Activated T-helper 17 cell treated with anti-CD3 and anti-CD28 coated beads, Interleukin-2, amount 50 U/mL, for 72 hours (primary cell): ENCODE results near the gene DIP2B. TPM values are rescaled to one million over a fixed set of nuclear protein-coding genes. Genes with fewer than 3 reads are reported as not detected.

Experiments used
- ATAC-seq: fragments of 150-1000 bp; cut with Tn5 transposase; replicated peaks from 2 replicates; pipeline ENCODE4 v1.10.0; 2021; ENCODE audit warnings: mild to moderate bottlenecking, moderate library complexity
- H3K27ac Mint-ChIP-seq: one replicate; pipeline ENCODE4 v1.8.0; 2022; ENCODE audit warnings: mixed read lengths
- H3K27me3 Mint-ChIP-seq: one replicate; pipeline ENCODE4 v1.8.0; 2022; ENCODE audit warnings: mixed read lengths
- H3K36me3 Mint-ChIP-seq: one replicate; pipeline ENCODE4 v1.8.0; 2022; ENCODE audit warnings: low read depth, mild to moderate bottlenecking, mixed read lengths
- H3K4me1 Mint-ChIP-seq: one replicate; pipeline ENCODE4 v1.8.0; 2022; ENCODE audit warnings: mixed read lengths
- H3K4me3 Mint-ChIP-seq: one replicate; pipeline ENCODE4 v1.8.0; 2022; ENCODE audit warnings: mild to moderate bottlenecking, mixed read lengths
- H3K9me3 Mint-ChIP-seq: one replicate; pipeline ENCODE4 v1.8.0; 2022; ENCODE audit warnings: mixed read lengths
- total RNA-seq, 2 donors: library from RNA; stranded (reverse); gene quantifications; one replicate each; pipeline ENCODE4 v1.2.3, GENCODE V29; 2022

Gene DIP2B
- total RNA-seq, 2 donors from 2014 or later: 18.6 to 20.1 TPM

DNA sequence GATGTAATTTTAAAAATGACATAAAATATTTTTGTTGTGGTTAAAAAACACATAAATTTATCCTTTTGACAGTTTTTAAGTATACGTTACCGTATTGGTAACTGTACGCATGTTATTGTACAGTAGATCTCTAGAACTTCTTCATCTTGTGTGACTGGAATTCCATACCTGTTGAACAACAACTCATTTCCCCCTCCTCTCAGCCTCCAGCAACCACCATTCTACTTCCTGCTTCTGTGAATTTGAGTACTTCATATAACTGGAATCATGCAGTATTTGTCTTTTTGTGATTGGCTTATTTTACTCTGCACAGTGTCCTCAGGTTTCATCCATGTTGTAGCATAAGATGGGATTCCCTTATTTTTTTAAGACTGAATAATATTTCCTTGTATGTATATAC, 145.5 kb downstream of the DIP2B start:
- Mint-ChIP-seq H3K27ac (no peak overlapping the region), H3K36me3 (no peaks in the 10 kb centered on the region), H3K4me3 (no peak overlapping the region), H3K4me1 (no peaks in the 10 kb centered on the region), H3K27me3 (no peaks in the 10 kb centered on the region), H3K9me3 (no peaks in the 10 kb centered on the region)
- ATAC-seq: no peak

DNA sequence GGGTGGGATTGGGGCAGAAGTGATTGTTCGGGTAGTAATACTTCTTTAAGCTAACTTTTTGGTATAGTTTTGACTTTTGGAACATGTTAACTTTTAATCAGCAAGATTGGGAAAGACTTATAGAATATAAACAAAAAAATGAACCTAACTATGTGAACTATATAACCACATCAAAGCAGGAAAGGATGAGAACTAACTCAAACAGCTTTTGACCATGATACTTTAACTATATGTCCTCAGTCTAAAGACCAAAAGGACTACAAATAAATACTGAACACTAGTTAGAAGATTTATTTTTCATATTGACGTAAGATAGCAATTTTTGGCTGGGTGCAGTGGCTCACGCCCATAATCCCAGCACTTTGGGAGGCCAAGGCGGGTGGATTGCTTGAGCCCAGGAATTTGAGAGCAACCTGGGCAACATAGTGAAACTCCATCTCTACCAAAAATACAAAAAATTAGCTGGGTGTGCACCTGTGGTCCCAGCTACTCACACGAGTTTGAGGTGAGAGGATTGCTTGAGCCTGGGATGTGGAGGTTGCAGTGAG, 150.7 kb downstream of the DIP2B start:
- no peak for ATAC-seq
- Mint-ChIP-seq H3K27ac (no peak overlapping the region), H3K9me3 (no peaks in the 10 kb centered on the region), H3K4me3 (no peak overlapping the region), H3K36me3 (peaks cover 24% of the 10 kb centered on the region), H3K4me1 (no peaks in the 10 kb centered on the region), H3K27me3 (no peaks in the 10 kb centered on the region)

DNA sequence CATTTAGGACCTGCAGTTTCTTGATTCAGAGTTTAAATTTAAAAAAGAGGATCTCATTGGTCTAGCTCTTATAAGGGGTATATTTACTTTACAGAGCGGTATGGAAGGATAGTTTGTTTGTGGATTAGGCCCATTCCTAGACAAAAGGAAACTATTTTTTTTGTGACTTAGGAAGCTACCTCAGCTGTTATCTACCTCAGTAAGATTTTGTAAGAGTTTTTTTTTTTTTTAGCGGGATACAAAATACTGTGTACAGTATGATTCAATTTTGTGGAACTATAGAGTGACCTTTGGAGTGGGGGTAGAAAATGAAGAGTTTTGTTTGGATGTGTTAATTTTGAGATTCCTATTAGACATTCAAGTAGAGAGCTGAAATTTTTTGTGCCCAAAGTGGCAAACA, 154.5 kb downstream of the DIP2B start:
- H3K27me3 Mint-ChIP-seq: no peaks in the 10 kb centered on the region
- peaks cover 35% of the 10 kb centered on the region for H3K36me3 Mint-ChIP-seq
- H3K4me1 Mint-ChIP-seq: no peaks in the 10 kb centered on the region
- H3K9me3 Mint-ChIP-seq: no peaks in the 10 kb centered on the region
- H3K4me3 Mint-ChIP-seq: no peak overlapping the region
- H3K27ac Mint-ChIP-seq: no peak overlapping the region
- no peak for ATAC-seq

DNA sequence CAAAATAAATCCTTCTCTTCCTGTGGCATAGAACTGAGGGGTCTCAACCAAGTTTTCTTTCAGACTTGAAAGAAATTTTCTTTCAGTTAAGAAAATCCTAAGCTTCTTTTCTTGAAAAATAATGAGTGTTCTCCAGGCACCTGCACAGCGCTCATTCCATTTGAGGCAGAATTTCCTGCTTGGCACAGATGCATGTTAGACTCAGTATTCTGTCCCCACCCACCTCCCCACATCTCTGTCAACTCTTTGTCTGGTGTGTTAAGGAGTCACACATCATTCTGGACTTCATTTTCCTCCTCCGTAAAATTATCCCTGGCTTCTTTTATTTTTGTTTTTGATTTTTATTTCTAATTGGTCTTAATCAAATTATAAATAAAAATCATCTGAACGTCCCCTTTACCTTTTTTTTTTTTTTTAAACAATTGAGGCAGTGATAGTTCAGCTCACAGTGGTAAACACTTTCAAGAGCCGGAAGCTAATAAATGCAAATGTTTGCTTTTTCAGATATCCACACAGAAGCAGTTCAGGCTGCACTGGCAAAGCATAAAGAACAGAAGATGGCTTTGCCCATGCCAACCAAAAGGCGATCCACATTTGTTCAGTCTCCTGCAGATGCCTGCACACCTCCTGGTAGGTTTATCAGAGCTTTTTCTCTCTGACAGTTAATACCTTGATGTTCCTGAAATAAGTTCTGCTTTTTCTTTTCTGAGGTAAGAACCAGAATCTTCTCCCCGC, 155.1 kb downstream of the DIP2B start:
- Mint-ChIP-seq H3K36me3 (peaks cover 35% of the 10 kb centered on the region), H3K27me3 (no peaks in the 10 kb centered on the region), H3K4me3 (no peak overlapping the region), H3K27ac (no peak overlapping the region), H3K9me3 (no peaks in the 10 kb centered on the region), H3K4me1 (no peaks in the 10 kb centered on the region)
- no peak for ATAC-seq

DNA sequence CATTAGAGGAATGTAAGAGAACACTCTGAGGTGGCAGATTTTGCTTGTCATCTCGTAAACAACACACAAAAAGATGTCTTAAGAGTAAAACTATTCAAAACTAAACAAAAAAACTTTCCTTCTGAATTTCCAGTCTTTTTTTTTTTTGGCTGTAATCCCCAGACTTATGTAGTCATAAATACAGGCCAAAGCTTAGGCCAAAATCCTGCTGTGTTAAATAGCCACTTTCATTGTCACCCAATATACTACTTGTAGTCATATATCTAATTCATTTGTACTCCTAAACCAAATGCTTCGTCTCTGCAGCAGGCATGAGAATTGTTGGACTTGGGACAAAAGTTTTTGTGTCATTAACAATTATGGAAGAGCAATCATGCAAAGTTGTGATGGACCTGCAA, 155.6 kb downstream of the DIP2B start:
- no peaks in the 10 kb centered on the region for H3K4me1 Mint-ChIP-seq
- H3K27me3 Mint-ChIP-seq: no peaks in the 10 kb centered on the region
- no peak for ATAC-seq
- no peaks in the 10 kb centered on the region for H3K9me3 Mint-ChIP-seq
- no peak overlapping the region for H3K4me3 Mint-ChIP-seq
- no peak overlapping the region for H3K27ac Mint-ChIP-seq
- peaks cover 35% of the 10 kb centered on the region for H3K36me3 Mint-ChIP-seq

DNA sequence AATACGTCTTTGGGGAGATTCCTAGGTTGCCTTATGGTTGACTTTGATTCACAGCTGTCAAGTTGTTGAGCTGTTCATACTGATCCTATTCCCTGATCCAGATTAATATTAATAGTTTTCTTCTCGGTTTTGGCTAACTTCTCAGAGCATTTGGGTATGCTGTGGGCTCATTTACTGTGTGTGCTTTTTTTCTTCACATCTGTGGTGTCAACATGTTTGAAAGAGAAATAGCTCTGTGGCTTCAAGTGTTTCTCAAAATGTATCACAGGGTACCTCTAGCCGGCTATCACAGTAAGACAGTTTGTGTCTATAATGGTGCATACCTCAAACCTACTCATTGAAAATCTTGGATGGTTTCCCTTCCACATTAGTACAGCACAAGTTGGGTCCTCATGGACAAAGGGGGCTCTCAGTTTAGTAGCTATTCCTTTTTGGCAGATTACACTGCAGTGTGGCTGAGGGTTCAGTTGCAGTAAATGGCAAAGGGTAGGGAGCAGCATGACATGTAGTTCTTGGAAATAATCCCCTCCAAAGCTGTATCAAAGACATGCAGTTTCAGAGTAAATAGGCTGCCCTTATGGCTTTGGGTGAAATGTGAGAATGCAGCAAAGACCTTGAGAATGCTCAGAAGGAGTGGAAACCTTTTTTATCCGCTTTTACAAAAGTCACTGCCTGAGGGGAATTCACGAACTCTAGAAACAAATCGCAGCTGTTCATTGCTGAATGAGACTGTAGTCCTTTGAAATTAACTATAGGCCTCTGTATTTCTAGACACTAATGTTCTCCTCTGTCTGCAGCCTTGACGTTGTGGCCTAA, 156.7 kb downstream of the DIP2B start:
- no peaks in the 10 kb centered on the region for H3K4me1 Mint-ChIP-seq
- no peaks in the 10 kb centered on the region for H3K9me3 Mint-ChIP-seq
- H3K4me3 Mint-ChIP-seq: no peak overlapping the region
- H3K27me3 Mint-ChIP-seq: no peaks in the 10 kb centered on the region
- H3K36me3 Mint-ChIP-seq: peaks cover 35% of the 10 kb centered on the region
- ATAC-seq: peak; percentile 32
- no peak overlapping the region for H3K27ac Mint-ChIP-seq

DNA sequence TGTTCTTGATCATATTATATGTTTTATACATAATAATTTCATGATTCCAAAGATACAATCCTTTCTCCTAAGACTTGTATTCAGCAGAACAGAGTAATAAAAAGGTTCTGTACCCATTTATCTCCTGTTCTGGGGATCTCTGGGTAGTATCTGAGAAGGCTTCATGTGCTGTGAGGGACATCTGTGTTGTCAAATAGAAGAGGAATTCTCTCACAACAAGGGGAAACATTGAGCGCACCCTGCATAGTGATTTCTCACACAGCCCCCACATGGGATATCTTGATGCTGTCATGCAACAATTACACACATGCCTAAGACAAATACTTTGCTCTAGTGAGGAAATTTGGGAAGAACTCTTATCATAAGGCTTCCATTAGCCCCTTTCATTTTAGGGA, 157.3 kb downstream of the DIP2B start:
- Mint-ChIP-seq H3K36me3 (peaks cover 35% of the 10 kb centered on the region), H3K4me3 (no peak overlapping the region), H3K9me3 (no peaks in the 10 kb centered on the region), H3K4me1 (no peaks in the 10 kb centered on the region), H3K27me3 (no peaks in the 10 kb centered on the region), H3K27ac (no peak overlapping the region)
- no peak for ATAC-seq

DNA sequence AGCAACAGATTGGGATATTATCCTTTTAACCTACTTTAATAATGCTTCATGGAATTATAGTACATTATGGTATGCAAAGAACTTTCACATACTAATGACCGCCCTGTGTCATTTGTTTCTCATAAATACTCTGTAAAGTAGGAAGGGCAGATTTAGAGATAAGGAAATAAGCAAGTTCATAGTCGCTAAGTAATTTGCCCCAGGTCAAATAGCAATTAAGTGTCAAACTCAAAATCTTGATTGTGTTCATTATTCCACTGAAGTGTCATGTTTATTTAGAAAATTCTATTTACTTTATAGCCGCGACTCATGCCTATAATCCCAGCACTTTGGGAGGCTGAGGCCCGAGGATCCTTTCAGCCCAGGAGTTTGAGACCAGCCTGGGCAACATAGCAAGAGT, 160.4 kb downstream of the DIP2B start:
- H3K9me3 Mint-ChIP-seq: no peaks in the 10 kb centered on the region

DNA sequence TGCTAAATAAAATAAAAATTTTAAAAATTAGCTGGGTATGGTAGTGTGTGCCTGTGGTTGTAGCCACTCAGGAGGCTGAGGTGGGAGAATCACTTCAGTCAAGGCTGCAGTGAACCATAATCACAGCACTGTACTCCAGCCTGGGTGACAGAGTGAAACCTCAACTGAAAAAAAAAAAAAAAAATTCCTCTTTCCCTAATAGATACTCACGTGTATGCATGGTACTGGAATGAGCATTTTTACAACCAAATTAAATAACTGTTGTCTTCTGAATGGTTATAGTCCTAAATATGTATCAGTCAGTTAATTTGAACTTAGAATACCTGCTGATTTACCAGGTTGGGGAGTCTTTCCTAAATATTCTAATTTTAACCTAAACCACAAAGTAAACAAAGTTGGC, 160.8 kb downstream of the DIP2B start:
- Mint-ChIP-seq H3K27me3 (no peaks in the 10 kb centered on the region), H3K4me1 (no peaks in the 10 kb centered on the region)
- no peak for ATAC-seq

More for the DNA sequence above, 160.4 kb downstream of the DIP2B start:
- Mint-ChIP-seq H3K27ac (no peak overlapping the region), H3K4me1 (no peaks in the 10 kb centered on the region), H3K27me3 (no peaks in the 10 kb centered on the region), H3K36me3 (peaks cover 16% of the 10 kb centered on the region), H3K4me3 (no peak overlapping the region)
- no peak for ATAC-seq

DNA sequence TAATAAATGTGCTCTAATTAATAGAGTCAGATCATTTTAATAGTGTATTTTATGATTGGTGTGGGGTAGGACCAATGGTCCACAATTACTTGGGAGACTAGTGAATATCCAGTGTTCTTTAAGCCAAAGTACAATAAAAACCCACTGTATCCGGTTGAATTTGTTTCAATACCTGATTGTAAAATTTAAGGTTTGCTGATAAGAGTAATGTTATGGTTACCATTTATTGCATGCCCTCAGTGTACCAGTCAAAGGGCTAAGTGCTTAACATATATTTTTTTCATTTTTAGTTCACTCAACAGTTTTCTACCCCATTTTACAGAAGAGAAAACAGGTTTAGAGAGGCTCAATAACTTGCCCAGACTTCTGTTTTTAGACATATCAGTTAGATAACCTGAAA, 161.2 kb downstream of the DIP2B start:
- Mint-ChIP-seq H3K27me3 (no peaks in the 10 kb centered on the region), H3K9me3 (no peaks in the 10 kb centered on the region), H3K36me3 (peaks cover 15% of the 10 kb centered on the region), H3K27ac (no peak overlapping the region), H3K4me3 (no peak overlapping the region), H3K4me1 (no peaks in the 10 kb centered on the region)
- no peak for ATAC-seq

More for the DNA sequence above, 160.8 kb downstream of the DIP2B start:
- Mint-ChIP-seq H3K36me3 (peaks cover 16% of the 10 kb centered on the region), H3K4me3 (no peak overlapping the region), H3K9me3 (no peaks in the 10 kb centered on the region), H3K27ac (no peak overlapping the region)

DNA sequence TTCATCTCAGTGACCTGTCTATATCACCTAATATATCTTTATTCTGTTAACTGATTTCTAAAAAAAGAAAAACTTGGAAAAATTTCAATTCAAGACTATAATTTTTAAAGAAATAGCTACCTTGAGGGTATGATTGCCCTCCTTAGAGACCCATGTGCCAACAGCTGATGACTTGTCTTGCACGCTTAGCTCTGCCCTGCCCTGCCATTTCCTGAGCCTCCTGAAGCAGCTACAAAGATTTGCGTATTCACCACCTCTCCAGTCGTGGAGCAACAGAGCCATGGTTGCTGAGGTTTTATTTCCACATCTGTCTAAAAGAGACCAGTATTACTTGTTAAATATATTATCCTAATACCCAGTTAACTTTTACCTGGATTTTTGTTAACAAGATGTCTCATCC, 167.4 kb downstream of the DIP2B start:
- H3K27me3 Mint-ChIP-seq: no peaks in the 10 kb centered on the region
- H3K9me3 Mint-ChIP-seq: no peaks in the 10 kb centered on the region
- no peak overlapping the region for H3K4me3 Mint-ChIP-seq
- H3K27ac Mint-ChIP-seq: no peak overlapping the region
- ATAC-seq: no peak
- H3K4me1 Mint-ChIP-seq: no peaks in the 10 kb centered on the region
- H3K36me3 Mint-ChIP-seq: peaks cover 58% of the 10 kb centered on the region

DNA sequence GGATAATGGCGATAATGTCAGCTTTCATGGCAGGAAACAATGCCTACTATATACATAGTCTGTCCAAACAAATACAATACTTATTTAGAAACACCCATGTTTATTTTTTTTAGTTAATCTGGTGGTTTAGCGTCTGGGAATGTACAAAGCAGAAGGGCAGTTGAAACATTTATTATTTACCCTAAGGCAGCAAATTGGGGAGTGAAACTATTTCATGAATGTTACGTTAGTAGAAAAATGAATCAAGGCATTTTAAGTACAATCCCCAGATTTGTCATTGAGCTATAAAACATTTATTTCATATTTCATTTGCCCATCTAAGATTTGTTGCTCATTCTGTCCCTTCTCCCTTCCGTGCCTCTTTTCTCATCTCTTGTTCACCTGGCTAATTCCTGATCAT, 172.0 kb downstream of the DIP2B start:
- Mint-ChIP-seq H3K9me3 (no peaks in the 10 kb centered on the region), H3K4me1 (no peaks in the 10 kb centered on the region), H3K27me3 (no peaks in the 10 kb centered on the region), H3K4me3 (no peak overlapping the region), H3K36me3 (peaks cover 88% of the 10 kb centered on the region), H3K27ac (no peak overlapping the region)
- ATAC-seq: no peak

DNA sequence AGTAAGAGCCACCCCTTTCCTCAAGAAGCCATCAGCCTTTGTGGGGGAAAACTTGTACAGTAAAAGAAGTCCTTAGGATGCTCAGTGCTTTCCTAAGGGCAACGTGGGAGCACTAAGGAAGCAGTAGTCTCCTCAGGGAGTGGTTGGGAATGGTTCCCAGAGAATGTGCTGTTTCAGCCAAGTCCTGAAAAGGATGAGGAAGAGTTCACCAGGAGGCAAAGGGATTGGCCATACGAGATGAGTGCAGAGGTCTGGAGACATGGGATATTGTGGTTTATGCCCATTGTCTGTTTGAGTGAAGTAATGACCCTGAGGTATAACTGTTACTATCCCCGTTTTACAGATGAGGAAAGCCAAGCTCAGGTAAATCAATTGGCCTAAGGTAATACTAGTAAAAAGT, 173.1 kb downstream of the DIP2B start:
- Mint-ChIP-seq H3K36me3 (peaks cover 91% of the 10 kb centered on the region), H3K9me3 (no peaks in the 10 kb centered on the region), H3K4me1 (no peaks in the 10 kb centered on the region), H3K27ac (no peak overlapping the region), H3K4me3 (no peak overlapping the region), H3K27me3 (no peaks in the 10 kb centered on the region)
- no peak for ATAC-seq

DNA sequence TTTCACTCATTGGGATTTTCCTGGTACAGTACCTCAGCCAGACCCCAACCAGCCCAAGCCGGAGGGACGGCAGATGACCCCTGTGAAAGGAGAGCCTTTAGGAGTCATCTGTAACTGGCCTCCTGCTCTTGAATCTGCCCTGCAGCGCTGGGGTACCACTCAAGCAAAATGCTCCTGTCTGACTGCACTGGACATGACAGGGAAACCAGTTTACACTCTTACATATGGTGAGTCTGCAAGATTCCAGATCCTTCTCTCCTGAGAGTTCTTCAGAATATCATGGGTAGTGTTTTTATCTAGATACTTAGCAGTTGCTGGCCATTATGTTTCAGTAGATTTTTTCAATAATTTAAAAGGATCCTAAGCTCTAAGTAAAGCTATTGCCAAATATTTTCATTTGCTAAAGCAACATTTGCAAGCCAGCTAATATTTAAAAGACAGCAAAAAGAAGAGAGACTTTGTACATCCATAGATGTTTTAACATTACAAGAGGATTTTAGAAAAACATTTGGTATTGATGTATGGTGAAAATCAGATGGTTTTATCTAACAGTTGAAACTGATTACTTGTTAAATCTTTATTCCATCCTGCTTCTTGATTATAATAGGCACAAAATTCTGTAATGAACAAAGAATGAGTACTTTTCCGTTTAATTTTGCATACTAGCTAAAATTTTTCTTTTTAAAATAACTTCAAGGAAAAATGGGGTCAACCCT, 174.0 kb downstream of the DIP2B start:
- Mint-ChIP-seq H3K36me3 (peaks cover 94% of the 10 kb centered on the region), H3K4me3 (no peak overlapping the region), H3K27ac (no peak overlapping the region), H3K27me3 (no peaks in the 10 kb centered on the region), H3K9me3 (no peaks in the 10 kb centered on the region), H3K4me1 (no peaks in the 10 kb centered on the region)
- ATAC-seq: no peak
